Heart left ventricle (tissue), 16 donors: ENCODE data around the gene TTLL9. TPM values are rescaled to one million over a fixed set of nuclear protein-coding genes. Genes with fewer than 3 reads are reported as not detected.

Experiments used
- ATAC-seq, 4 donors: fragments of 200-7000 bp; cut with Tn5 transposase; one replicate each; pipeline ENCODE4 v1.9.1; 2020 to 2022; ENCODE audit warnings: moderate library complexity in 4 of 4, mild to moderate bottlenecking in 3 of 4, moderate number of reproducible peaks in 1 of 4
- DNase-seq, 5 donors: peaks; one replicate each; pipeline ENCODE4 v3.0.0-alpha.2; 2020
- H3K27ac ChIP-seq, 12 donors: fragments of 200-600 bp; sonication (generic) in 4 of 12; one replicate each; pipeline versions ENCODE4 v1.5.0 to v1.8.0; 2016 to 2022; ENCODE audit warnings: mild to moderate bottlenecking in 2 of 12
- H3K27me3 ChIP-seq, 9 donors: fragments of 200-600 bp; sonication (generic) in 2 of 9; one replicate each; pipeline versions ENCODE4 v1.5.1 to v1.8.0; 2016 to 2022; ENCODE audit warnings: mild to moderate bottlenecking in 3 of 9
- H3K36me3 ChIP-seq, 9 donors: fragments of 200-600 bp; sonication (generic) in 2 of 9; one replicate each; pipeline versions ENCODE4 v1.5.0 to v1.8.0; 2018 to 2022; ENCODE audit warnings: mild to moderate bottlenecking in 2 of 9
- H3K4me1 ChIP-seq, 12 donors: fragments of 200-600 bp; sonication (generic) in 4 of 12; one replicate each; pipeline versions ENCODE4 v1.5.0 to v1.8.0; 2016 to 2022; ENCODE audit warnings: mild to moderate bottlenecking in 3 of 12
- H3K4me3 ChIP-seq, 12 donors: fragments of 200-600 bp; sonication (generic) in 4 of 12; one replicate each; pipeline versions ENCODE4 v1.5.0 to v1.8.0; 2017 to 2022; ENCODE audit warnings: mild to moderate bottlenecking in 9 of 12, moderate library complexity in 4 of 12
- H3K9me3 ChIP-seq, 12 donors: fragments of 200-600 bp; sonication (generic) in 4 of 12; one replicate each; pipeline versions ENCODE4 v1.5.0 to v1.8.0; 2016 to 2022; ENCODE audit warnings: mild to moderate bottlenecking in 1 of 12
- POLR2A ChIP-seq, 2 donors: fragments of 450-650 bp; IDR thresholded peaks; one replicate each; pipeline ENCODE4 v1.6.1; 2017; ENCODE audit warnings: antibody characterized with exemption in 2 of 2, mild to moderate bottlenecking in 2 of 2, moderate library complexity in 2 of 2
- WGBS, 4 donors: extraction: QIAGEN DNeasy Blood & Tissue Kit in 2 of 4; methylation state at CpG; one replicate each; pipeline versions ENCODE4 v1.1.5 to v1.1.7; 2013 to 2018; 5-methylcytosine and 5-hydroxymethylcytosine counted together
- intact Hi-C, 10 donors: fragments of 100-400 bp; cut with DNase I; formaldehyde crosslinking; loops; one replicate each; pipeline versions ENCODE4 v1.11.1 to v1.14.2; 2022
- polyA plus RNA-seq, 2 donors: library from polyadenylated mRNA; stranded (reverse); fragments of 200-250 nt; gene quantifications; one replicate each; pipeline ENCODE4 v1.2.3, GENCODE V29; 2013
- total RNA-seq, 9 donors: library from RNA; depleted of rRNA in 2 of 9; stranded (reverse); fragments of >200 nt in 2 of 9; fragmentation: NEBNext Ultra II Directional in 3 of 9; extraction: Animal tissue kit (Norgen Biotek cat#: 25700) in 3 of 9; gene quantifications; one replicate each; pipeline versions ENCODE4 v1.1.0 to v1.2.4, GENCODE V29; 2016 to 2023
- TF ChIP-seq, protein P1 (sequence below), 12 donors: fragments of 200-600 bp; sonication (generic) in 4 of 12; IDR thresholded peaks; one replicate each; pipeline versions ENCODE4 v1.5.0 to v1.8.0; 2018 to 2022; ENCODE audit warnings: antibody characterized with exemption in 12 of 12, mild to moderate bottlenecking in 5 of 12
- donor health status: ischemic (EF 13 %, LVEDD 7.1; RV severe dilation, severe dysfunction).
- donor health status: healthy with polysubstance abuse.
- donor health status: DM: no; HTN: yes; CAD: no.
- donor health status: DM: no; HTN: no; CAD: no.
- donor health status: ischemic (EF 25% LVEDD 6.9; RV normal size, moderate dysfunction).
- donor health status: ischemic (EF 25% LVEDD 5.7; RV mildly dilated, moderate dysfunction).
- donor health status: healthy.
- donor health status: DM: yes; HTN: yes; CAD: no.
- donor health status: ischemic (EF 35%, LVEDD 5.7; RV mildly dilated, moderate dysfunction).
- donor health status: nonischemic (EF 11% LVEDD 7.7; RV severe dilation, severe dysfunction).
- donor health status: DM: yes; HTN: yes; CAD: no.
- donor health status: PGD.
- donor health status: ischemic (EF 29% LVEDD 5.4; RV normal size, mild dysfunction).
- donor health status: nonischemic (EF 23%, LVEDD 6.1; RV moderate dilation, normal function).

The TTLL9 gene
- total and polyA plus RNA-seq, 11 donors, result not detected

DNA sequence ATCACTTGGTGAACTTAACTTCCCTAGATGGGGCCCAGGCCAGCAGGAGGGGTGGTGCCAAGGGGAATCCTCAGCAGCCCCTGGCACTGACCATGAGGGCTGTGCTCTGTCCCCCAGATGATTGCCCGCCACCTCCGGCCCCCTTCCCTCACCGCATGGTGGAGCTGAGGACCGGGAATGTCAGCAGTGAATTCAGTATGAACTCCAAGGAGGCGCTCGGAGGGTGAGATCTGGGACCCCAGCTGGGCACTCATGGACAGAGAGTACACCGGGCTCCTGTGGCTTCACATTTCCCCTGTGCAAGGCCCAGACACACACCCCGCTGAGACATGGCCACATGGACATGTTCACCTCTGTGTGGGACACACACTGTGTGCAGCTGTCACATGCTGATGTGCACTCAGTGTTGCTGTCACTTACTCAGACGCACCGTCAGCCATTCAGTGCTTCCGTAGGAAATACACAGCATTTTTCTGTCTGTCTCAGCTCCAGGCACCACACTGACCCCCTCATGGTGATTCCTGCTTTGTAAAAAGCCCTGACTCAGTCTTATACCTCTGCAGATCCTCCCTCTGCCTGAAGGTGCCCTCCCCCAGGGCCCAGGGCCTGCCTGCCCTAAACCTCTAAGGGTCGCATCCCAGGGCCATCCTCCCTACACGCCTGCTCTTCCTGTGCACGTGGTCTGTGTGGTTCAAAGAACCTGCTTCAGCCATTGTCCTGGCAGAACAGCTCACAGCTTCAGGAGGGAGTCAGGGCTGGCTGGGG, 46.9 kb upstream of the TTLL9 start:
- H3K27me3 ChIP-seq, result no peaks in the 10 kb centered on the region
- H3K27ac ChIP-seq, result no peak overlapping the region
- ATAC-seq, result no peak
- 60 to 69% (median 65%) methylated on average over 13 to 14 of the region's 14 CpGs for WGBS, 4 donors
- no peak for DNase-seq
- no peaks in the 10 kb centered on the region for H3K9me3 ChIP-seq
- intact Hi-C loops, result loop anchor here (2.0 to 10.0 kb wide), 15 partner anchors 23 to 831 kb away; partner anchors contain the start of gene PDRG1 (in 4 of the 10)
- TF ChIP-seq, protein P1, sequence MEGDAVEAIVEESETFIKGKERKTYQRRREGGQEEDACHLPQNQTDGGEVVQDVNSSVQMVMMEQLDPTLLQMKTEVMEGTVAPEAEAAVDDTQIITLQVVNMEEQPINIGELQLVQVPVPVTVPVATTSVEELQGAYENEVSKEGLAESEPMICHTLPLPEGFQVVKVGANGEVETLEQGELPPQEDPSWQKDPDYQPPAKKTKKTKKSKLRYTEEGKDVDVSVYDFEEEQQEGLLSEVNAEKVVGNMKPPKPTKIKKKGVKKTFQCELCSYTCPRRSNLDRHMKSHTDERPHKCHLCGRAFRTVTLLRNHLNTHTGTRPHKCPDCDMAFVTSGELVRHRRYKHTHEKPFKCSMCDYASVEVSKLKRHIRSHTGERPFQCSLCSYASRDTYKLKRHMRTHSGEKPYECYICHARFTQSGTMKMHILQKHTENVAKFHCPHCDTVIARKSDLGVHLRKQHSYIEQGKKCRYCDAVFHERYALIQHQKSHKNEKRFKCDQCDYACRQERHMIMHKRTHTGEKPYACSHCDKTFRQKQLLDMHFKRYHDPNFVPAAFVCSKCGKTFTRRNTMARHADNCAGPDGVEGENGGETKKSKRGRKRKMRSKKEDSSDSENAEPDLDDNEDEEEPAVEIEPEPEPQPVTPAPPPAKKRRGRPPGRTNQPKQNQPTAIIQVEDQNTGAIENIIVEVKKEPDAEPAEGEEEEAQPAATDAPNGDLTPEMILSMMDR (IDR thresholded peaks at IDR 0.05), result no peak
- no peak for TF ChIP-seq POLR2A (IDR thresholded peaks at IDR 0.05)
- peaks cover 0 to 21% (median 5%) of the 10 kb centered on the region in 12 donors for H3K4me1 ChIP-seq
- H3K4me3 ChIP-seq, result no peak overlapping the region
- H3K36me3 ChIP-seq, result no peaks in the 10 kb centered on the region

DNA sequence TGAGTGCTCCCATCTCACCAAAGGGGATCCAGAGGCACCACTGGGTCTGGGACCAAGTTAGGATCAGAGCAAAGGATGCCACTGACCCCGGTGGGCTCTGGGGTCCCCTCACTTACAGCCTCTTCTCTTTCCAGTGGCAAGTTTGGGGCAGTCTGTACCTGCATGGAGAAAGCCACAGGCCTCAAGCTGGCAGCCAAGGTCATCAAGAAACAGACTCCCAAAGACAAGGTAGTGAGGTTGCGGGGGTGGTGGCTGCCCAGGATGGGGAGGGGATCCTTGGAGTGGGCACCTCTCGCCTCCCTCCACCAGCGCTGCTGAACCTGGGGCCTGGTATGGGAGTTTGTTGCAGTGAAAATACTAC, 46.3 kb upstream of the TTLL9 start:
- Histone ChIP-seq H3K4me3 (no peak overlapping the region), H3K4me1 (peaks cover 0 to 17% (median 5%) of the 10 kb centered on the region in 12 donors), H3K27ac (no peak overlapping the region), H3K9me3 (no peaks in the 10 kb centered on the region), H3K36me3 (no peaks in the 10 kb centered on the region), H3K27me3 (no peaks in the 10 kb centered on the region)
- TF ChIP-seq, protein P1 (IDR thresholded peaks at IDR 0.05), result no peak
- no peak for TF ChIP-seq POLR2A (IDR thresholded peaks at IDR 0.05)
- ATAC-seq, result no peak
- no peak for DNase-seq
- intact Hi-C loops, result loop anchor here in 9 of 10 donors (2.0 to 10.0 kb wide), 10 partner anchors 128 to 831 kb away; partner anchors contain the start of gene PDRG1 (in 2 of the 9)
- WGBS, 4 donors, result 89 to 94% (median 92%) methylated on average over 4 of the region's 4 CpGs

GRCh38 chr20:31824554-31825313, 45.7 kb upstream of the TTLL9 start:
- no peak overlapping the region for H3K27ac ChIP-seq
- H3K4me1 ChIP-seq, result peaks cover 0 to 12% (median 5%) of the 10 kb centered on the region in 12 donors
- no peak for DNase-seq
- 82 to 86% (median 84%) methylated on average over 14 of the region's 14 CpGs for WGBS, 4 donors
- no peaks in the 10 kb centered on the region for H3K27me3 ChIP-seq
- no peaks in the 10 kb centered on the region for H3K9me3 ChIP-seq
- intact Hi-C loops, result loop anchor here (2.0 to 10.0 kb wide), 10 partner anchors 128 to 830 kb away; partner anchors contain the start of gene PDRG1 (in 2 of the 10)
- no peaks in the 10 kb centered on the region for H3K36me3 ChIP-seq
- no peak for TF ChIP-seq POLR2A (IDR thresholded peaks at IDR 0.05)
- TF ChIP-seq, protein P1 (IDR thresholded peaks at IDR 0.05), result no peak
- no peak for ATAC-seq
- H3K4me3 ChIP-seq, result no peak overlapping the region

GRCh38 chr20:31826074-31826473, 44.4 kb upstream of the TTLL9 start:
- no peak for ATAC-seq
- Histone ChIP-seq H3K9me3 (no peaks in the 10 kb centered on the region), H3K36me3 (no peaks in the 10 kb centered on the region), H3K27ac (no peak overlapping the region), H3K4me3 (no peak overlapping the region), H3K27me3 (no peaks in the 10 kb centered on the region), H3K4me1 (peaks cover 0 to 12% (median 5%) of the 10 kb centered on the region in 12 donors)
- TF ChIP-seq, protein P1 (IDR thresholded peaks at IDR 0.05), result no peak
- no peak for TF ChIP-seq POLR2A (IDR thresholded peaks at IDR 0.05)
- WGBS, 4 donors, result 88 to 90% (median 89%) methylated on average over 5 of the region's 5 CpGs
- no peak for DNase-seq
- intact Hi-C loops, result loop anchor here (5.0 to 10.0 kb wide), 7 partner anchors 129 to 829 kb away; partner anchors contain the start of gene PDRG1 (in 1 of the 10)
